ENCODE results near the gene AMELY.
"Not testable (repeated sequence)": the region's sequence is repeated elsewhere in the genome, so short reads cannot be mapped to it uniquely, and the experiment has no call there.

The AMELY gene, protein sequence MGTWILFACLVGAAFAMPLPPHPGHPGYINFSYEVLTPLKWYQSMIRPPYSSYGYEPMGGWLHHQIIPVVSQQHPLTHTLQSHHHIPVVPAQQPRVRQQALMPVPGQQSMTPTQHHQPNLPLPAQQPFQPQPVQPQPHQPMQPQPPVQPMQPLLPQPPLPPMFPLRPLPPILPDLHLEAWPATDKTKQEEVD

DNA sequence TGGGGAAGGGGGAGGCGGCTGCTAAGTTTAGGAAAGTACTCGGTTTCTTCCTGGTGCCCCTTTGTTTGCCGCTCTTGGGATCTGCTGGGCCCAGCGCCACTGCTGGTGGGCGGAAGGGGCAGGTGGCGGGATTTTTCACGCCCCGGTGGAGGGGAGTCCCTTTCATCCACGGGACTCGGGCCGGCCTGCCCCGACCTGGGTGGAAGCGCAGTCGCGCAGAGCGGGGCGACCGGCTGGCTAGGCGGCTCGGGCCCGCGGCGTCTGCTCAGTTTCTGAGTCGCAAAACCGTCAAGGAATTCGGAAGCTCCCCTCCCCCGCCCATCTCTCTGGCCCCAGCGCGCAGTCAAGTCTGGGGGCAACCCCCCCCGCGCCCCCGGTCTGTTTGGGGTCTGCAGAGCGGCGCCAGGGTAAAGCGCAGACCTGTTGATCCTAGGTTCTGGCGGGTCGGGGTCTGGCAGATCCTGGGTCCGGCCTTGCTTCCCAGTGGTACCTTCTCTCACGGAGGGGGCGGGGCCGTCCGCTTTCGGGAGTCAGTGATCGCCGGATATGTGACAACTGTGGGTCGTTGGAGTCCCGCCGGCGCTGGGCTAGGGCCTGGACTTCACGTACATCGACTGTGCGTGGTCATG lies at the start of gene AMELY:
AMELY (minus strand) TSS at position 500 of the 629 bp plus-strand sequence. CDS start 39,144 bp downstream, outside the sequence.
- no peak for DNase-seq (ENCODE audit: low read depth)

DNA sequence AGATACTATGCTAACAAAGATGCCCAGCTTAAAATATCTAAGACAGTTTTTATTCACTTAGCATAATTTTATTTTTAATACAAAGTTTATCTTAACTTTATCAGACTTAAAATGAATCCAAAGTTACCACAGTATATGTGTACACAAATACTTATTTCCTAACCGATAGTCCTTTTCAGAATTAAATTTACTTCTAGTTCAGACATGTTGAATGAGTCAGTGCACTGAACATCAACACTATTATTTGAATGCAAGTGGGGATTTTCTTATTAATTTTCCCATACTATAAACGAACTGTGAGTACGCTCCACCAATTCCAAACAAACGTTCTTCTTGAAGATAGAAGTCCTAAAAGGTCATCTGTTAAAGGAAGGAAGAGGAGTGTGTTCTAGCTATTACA lies 38.4 kb upstream of the AMELY start:
- DNase-seq (ENCODE audit: low read depth) = no peak

DNA sequence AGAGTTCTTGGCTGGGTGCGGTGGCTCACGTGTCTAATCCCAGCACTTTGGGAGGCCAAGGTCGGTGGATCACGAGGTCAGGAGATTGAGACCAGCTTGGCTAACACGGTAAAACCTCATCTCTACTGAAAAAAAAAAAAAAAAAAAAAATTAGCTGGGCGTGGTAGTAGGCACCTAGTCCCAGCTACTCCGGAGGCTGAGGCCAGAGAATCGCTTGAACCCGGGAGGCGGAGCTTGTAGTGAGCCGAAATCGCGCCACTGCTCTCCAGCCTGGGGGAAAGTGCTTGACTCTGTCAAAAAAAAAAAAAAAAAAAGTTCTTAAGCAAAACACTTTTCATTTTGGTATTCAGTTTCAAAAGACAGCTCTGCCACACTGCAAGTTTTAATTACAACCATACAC lies 36.8 kb upstream of the AMELY start:
- no peak for DNase-seq (ENCODE audit: low read depth)

DNA sequence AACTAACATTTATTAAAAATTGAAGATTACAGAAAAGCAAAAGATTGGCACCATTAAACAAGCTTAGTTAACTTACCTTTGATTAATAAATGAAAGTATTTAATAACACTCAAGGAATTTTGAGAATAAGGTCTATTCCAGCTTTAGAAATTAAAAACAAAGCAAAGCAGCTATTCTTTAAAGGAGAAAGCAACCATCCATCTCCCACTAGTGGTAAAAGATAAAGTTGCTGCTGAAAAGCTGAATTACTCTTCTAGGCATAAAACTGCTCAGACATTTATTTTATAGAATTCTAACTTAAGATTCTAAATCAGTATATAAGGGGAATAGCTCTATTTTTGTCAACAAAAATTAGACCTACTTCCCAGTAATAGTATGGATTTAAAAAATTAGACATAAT lies 36.1 kb upstream of the AMELY start:
- no peak for DNase-seq (ENCODE audit: low read depth)

DNA sequence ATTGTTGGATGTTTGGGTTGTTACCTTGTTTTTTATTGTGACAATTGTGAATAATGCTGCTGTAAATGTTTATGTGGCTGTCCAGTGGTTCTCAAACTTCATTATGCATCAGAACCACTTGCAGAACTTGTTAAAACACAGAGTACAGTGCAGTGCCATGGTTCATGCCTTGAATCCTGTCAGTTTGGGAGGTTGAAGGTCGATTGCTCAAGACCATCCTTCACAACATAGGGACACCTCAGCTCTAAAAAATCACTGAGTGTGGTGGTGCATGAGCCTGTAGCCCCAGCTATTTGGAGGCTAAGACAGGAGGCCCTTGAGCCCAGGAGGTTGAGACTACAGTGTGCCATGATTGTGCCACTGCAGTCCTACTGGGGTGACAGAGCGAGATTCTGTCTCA lies 23.9 kb upstream of the AMELY start:
- DNase-seq (ENCODE audit: low read depth) = no peak

DNA sequence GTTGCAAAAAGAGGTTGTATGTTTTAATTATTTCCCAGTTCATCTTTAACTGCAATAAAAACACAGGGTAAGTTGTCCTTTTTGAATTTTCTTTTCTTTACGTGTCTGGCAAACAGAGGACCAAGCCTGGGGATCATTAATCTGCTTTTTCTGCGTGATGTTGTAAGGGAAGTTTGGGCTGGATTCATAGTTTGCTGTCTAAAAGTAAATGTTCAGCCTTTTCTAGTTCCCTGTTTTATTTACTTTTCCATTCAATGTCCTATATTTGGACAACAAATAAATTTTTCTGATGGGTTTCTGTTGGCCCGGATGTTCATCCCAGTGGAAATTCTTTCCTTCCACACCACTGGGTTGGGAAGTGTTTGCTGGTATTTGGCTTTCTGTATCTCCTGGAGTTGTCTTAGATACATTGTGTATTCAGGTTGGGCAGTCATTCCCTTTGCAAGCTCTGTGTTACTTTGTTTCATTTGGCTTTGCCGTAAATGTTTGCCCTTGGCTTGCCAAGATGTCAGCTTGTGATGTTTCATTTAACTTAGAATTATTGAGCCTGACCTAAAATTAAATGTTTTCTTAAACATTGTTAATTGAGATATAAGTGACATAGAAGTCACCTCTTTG lies 20.3 kb upstream of the AMELY start:
- no peak for DNase-seq (ENCODE audit: low read depth)

DNA sequence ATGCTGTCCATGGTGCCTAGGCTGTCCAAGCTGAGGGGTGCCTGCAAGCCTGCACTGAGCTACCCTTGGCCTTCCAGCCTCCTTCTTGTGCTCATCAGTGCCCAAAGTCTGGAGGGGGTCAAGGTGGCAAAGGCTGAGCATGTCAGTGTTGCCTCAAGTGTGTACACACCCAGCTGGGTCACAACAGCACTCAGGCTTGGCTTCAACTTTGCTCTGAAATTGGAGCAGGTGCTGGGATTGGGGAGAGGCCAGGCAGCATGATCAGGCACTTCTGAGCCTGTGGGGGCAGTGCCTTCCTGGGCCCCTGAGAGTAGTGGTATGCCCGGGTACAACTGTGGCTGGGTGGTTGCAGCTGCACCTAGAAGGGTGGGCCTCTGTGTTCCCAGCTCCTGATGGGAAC lies 17.7 kb upstream of the AMELY start:
- DNase-seq (ENCODE audit: low read depth) = no peak

DNA sequence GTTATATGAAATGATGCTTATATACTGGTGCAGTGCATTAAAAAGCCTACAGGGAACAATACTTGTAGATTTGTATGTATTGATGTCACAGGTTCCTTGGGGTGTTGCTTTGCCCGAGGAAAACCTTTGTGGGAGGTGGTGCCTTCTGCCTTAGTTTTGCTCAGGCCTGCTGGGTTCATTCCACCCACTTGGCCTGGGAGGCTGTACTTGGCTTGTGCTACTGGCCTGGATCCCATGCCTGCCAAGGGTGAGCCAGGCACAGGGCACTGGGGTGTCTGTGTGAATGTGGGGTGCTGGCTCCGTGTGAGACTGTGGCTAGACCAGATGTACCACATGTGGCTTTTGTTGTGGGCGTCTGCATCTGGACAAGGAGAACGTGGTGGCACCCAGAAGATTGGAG lies 16.7 kb upstream of the AMELY start:
- no peak for DNase-seq (ENCODE audit: low read depth)

DNA sequence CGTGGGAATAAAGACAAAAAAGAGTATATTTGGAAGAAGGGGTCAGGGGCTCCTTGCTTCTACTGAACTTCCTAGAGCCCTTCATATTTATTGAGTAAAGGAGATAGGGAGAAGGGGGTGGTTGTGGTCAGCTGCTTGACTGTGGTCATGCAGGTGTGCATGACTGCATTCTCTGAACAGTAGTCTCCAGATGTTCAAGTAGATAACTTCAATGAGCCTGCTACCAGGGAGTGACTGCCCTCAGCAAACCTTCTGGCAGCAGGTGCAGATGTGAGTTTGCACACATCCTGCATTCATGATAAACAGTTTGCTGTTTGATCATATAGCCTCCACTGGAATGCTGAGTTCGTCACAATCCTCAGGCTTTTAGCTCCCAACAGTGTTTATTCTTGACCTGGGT lies 9.5 kb upstream of the AMELY start:
- DNase-seq (ENCODE audit: low read depth) = no peak

DNA sequence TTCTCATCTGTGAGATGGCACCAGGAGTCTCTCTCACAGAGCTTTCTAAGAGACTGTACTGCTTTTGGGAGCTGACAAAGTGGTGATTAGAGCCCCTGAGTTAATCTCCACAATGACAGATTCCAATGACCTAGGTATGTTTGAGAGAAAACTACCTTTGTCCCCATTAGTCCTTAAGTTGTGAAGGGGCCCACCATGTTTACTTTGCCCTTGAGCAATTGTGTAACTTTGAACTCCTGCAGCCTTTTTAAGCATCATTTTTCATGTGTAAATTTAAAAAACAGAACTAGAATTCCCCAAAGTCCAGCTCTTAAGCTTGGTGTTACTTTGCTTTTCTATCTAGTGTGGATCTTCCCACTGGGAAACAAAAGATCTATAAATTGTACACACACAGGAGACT lies 1.8 kb upstream of the AMELY start:
- no peak for DNase-seq (ENCODE audit: low read depth)

DNA sequence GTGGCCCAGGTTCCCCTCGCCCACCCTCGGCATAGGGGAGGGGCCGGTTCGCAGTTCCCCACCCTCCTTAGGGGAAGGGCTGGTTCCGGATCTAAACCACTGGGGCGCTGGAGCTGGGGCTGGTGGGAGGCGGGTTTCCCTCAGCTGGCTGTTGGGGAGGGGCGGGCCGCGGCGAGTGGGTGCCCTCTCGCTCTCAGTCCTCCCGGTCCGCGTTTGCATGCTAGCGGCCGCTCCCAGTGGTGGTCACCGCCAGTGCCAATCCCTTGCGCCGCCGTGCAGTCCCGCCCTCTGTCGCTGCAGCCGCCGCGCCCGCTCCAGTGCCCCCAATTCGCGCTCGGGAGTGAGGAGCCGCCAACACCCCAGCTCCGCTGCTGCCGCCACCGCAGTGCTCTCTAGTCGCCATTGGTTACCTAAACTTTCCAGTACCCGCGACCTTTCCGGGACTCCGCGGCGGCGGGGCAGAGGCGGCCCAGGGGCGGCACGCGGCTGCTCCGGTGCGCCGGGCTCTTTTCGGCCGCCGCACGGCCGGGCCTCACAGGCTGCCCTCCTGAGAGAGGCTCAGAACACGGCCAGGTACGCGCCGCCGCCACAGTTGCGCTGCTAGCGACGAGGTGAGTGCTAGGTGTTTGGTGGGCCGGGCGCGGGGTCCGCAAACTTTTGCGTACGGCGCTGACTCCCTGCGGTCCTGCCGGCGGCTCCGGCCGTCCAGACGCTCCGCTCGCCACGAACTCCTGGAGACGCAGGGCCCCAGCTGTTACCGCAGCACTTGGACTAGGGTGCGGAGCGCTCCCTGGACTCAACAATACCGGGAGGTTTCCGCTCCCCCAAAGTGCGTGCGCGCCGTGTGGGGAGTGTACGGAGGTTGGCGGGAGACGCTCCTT lies 940 bp downstream of the AMELY start, which contains the start of gene TBL1Y:
TBL1Y (plus strand) TSS at position 326 of the 881 bp plus-strand sequence. CDS start 114,388 bp downstream, outside the sequence.
- DNase-seq (ENCODE audit: low read depth) = no peak

DNA sequence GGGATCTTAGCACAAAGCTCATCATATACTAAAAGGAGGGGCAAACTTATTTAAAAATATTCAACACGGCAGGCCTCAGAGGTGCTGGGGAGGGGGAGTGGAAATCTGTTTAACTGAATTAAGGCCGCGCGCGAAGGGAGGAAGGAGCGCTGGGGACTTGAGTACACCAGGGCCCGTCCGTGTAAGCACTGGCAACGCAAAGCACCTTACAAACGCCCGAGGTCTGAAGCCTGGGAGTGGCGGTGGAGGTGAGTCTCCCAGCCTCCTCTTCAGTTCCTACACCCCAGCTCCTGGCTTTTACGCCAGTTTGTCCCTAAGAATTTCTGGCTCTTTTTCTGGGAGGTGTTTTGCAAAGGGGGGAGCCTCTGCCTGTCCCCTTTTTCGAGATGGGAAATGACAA lies 1.7 kb downstream of the AMELY start:
- DNase-seq (ENCODE audit: low read depth) = no peak

DNA sequence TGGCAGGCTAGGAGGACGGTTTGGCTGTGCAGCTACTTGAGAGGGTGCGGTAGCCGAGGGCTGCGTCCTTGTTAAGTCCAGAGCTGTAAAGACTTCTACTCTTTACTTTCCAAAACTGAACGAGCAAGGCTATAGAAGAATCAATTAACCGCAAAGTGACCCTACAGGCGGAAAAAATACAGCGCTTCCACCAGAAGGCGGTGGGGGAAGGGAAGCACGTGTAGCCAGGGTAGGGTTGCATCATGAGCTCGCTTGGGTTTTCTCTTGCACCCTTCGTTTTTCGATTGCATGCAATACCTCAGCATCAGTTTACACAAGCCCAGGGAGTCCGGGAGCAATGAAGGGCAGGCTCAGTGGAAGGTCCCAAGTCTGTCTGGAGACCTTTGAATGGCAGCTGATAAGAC lies 2.4 kb downstream of the AMELY start:
- no peak for DNase-seq (ENCODE audit: low read depth)

DNA sequence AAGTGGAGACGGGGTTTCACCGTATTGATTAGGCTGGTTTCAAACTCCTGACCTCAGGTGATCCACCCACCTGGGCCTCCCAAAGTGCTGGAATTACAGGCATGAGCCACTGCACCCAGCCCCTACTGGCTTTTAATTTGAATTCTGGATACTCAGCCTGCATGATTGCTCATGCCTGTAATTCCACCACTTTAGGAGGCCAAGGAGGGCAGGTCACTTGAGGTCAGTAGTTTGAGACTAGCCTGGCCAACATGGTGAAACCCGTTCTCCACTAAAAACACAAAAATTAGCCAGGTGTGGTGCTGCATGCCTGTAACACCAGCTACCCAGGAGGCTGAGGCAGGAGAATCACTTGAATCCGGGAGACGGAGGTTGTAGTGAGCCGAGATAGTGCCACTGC lies 3.5 kb downstream of the AMELY start:
- not testable (repeated sequence) for DNase-seq (ENCODE audit: low read depth)

DNA sequence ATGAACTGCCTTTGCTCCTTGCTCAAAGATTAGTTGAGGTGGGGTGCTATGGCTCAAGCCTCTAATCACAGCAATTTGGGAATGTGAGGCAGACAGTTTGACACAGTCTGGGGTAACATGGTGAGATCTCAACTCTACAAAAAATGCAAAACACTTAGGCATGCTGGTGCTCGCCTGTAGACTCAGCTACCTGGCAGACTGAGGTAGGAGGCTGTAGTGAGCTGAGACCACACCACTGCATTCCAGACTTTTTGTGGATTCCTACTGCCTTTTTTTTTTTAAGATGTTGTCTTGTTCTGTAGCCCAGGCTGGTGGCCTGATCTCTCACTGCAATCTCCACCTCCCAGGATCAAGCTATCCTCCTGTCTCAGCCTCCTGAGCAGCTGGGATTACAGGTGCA lies 4.0 kb downstream of the AMELY start:
- no peak for DNase-seq (ENCODE audit: low read depth)

DNA sequence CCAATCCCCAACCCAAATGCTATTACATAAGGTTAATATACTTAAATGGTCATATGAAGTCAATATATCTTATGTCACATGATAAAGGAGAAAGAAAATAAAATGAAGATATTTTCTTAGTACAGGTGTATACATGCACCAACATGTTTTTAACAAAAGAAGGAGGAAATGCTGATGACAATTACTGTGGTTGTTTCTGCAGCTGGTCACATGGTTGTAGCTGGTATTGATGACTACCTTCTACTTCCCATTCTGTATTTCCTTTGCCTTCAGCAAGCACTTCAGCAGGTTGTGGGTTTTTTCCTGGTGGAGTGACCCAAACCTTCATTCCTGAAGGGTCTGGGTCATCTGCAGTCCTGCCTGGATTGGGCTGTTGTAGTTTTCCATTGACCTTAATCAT lies 9.4 kb downstream of the AMELY start:
- DNase-seq (ENCODE audit: low read depth) = not testable (repeated sequence)

DNA sequence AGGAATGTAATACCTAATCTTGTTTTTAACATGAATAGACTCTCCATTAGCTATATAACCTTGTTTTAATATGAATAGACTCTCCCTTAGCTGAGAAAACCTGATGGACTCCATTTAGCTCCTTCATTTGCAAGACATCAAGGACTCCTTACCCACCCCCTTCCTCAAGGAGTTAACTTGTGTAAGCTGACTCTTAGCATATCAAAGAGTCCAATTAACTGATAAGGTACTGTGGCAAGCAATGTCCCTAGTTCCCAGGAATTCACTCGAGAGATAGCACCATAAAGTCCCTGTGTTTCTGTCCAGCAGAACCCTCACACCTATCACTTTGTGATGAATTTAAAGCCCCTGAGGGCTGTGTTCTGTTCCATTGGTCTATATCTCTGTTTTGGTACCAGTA lies 16.3 kb downstream of the AMELY start:
- DNase-seq (ENCODE audit: low read depth) = no peak

DNA sequence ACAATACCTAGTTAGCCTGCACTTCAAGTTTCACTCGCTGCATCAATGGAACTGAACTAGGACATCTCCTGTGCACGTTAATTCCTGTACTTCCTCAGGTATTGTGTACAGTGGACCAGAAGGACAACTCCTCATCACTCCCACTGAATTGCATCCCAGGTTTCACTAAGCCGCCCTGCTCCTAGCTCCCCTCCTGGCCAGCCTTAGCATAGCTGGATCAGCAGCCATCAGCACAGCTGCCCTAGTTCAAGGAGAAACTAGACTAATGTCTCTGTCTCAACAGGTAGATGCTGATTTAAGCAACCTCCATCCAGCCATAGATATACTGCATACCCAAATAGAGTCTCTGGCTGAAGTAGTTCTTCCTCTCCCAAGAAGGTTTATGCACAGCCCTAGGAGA lies 17.1 kb downstream of the AMELY start:
- DNase-seq (ENCODE audit: low read depth) = no peak

DNA sequence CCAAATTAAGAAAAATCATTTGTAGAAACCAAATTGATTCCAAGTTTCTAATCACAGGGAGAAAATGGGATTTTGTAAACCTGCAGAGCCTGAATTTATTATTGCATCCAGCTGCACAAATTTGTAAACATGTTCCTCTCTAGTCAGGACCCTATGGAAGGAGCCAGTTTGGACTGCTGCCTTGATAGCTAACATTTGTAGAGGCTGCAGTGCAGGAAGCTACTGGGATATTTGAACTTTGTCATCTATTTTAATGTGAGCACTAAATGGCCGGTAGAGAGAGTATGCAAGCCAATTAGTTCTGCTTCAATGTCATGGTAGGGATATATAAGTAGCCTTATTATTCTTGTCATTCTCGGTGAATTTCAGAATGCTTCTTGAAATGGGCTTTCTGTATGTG lies 62.2 kb downstream of the AMELY start:
- DNase-seq (ENCODE audit: low read depth) = no peak

DNA sequence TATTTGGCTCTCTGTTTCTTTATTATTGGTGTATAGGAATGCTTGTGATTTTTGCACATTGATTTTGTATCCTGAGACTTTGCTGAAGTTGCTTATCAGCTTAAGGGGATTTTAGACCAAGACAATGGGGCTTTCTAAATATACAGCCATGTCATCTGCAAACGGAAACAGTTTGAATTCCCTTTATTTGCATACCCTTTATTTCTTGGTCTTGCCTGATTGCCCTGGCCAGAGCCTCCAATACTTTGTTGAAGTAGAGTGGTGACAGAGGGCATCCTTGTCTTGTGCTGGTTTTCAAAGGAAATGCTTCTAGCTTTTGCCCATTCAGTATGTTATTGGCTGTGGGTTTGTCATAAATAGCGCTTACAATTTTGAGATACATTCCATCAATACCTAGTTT lies 68.9 kb downstream of the AMELY start:
- not testable (repeated sequence) for DNase-seq (ENCODE audit: low read depth)
